HCT116 (cell line): ENCODE measurements around the gene ACTL10. TPM values are rescaled to one million over a fixed set of nuclear protein-coding genes. Genes with fewer than 3 reads are reported as not detected.

Source experiments
- ATAC-seq: fragments of 200-7000 bp; cut with Tn5 transposase; 2 replicates; pipeline ENCODE4 v1.9.1; 2020; ENCODE audit warnings: mild to moderate bottlenecking, moderate library complexity
- BruUV-seq: library from RNA; stranded (reverse); fragments of 400-500 nt; replicated peaks from 2 replicates; lab custom pipeline; 2021; lab: Mats Ljungman, UMichigan
- CTCF ChIA-PET: fragments of 300-600 bp; sonication (Branson Sonifier 250); formaldehyde crosslinking; loops from one replicate; lab custom pipeline; 2021; ENCODE audit warnings: antibody characterized with exemption; lab: Charles Lee
- POLR2A ChIA-PET: fragments of 300-600, 350-600 bp; sonication (Branson Sonifier 250); formaldehyde crosslinking; loops from one replicate; lab custom pipeline; 2021; ENCODE audit warnings: antibody characterized with exemption; lab: Charles Lee
- RAD21 ChIA-PET, 2 experiments: fragments of 300-600 bp; sonication (Branson Sonifier 250); formaldehyde crosslinking; loops; one replicate each; lab custom pipeline; 2023; ENCODE audit warnings: low total read pairs in 2 of 2; ENCODE audit not compliant: uncharacterized antibody in 2 of 2, unreplicated experiment in 2 of 2, low non-redundant PET in 1 of 2; lab: Charles Lee
- DNase-seq: peaks from one replicate; pipeline ENCODE4 v3.0.0-alpha.2; 2010; ENCODE audit warnings: low read depth, low spot score
- H2AFZ ChIP-seq: fragments of 200-600 bp; shearing (Covaris generic), sonication (generic); 2 replicates; pipeline ENCODE4 v1.6.1; 2017; ENCODE audit warnings: low read depth, mixed run types, mixed read lengths, antibody characterized with exemption, low read length; ENCODE audit not compliant: poor library complexity, severe bottlenecking
- H3K27ac ChIP-seq: 2 replicates; pipeline ENCODE4 v1.5.1; 2012; ENCODE audit warnings: low read depth, low read length
- H3K27me3 ChIP-seq: fragments of 200-600 bp; sonication (generic); 2 replicates; pipeline ENCODE4 v1.6.1; 2016; ENCODE audit warnings: mixed run types, low read length, mixed read lengths; ENCODE audit not compliant: insufficient read depth
- H3K36me3 ChIP-seq, 2 experiments: fragments of 200-500 bp in 1 of 2; fragments of 200-600 bp in 1 of 2; sonication (Bioruptor generic) in 1 of 2; sonication (generic) in 1 of 2; 2 replicates each; pipeline versions ENCODE4 v1.5.1 to v1.6.1; 2014 to 2016; ENCODE audit warnings: low read length in 2 of 2, inconsistent platforms in 1 of 2, mixed read lengths in 1 of 2, mixed run types in 1 of 2; ENCODE audit not compliant: insufficient read depth in 2 of 2, control insufficient read depth in 1 of 2
- H3K4me1 ChIP-seq, 2 experiments: fragments of 200-600 bp in 1 of 2; sonication (generic) in 1 of 2; 2 replicates each; pipeline versions ENCODE4 v1.5.1 to v1.6.1; 2012 to 2017; ENCODE audit warnings: low read length in 2 of 2, inconsistent platforms in 1 of 2, mild to moderate bottlenecking in 1 of 2, mixed read lengths in 1 of 2, mixed run types in 1 of 2, moderate library complexity in 1 of 2; ENCODE audit not compliant: insufficient read depth in 2 of 2, control insufficient read depth in 1 of 2
- H3K4me2 ChIP-seq: fragments of 200-600 bp; sonication (generic); 2 replicates; pipeline ENCODE4 v1.6.1; 2017; ENCODE audit warnings: mixed run types, low read length, mixed read lengths
- H3K4me3 ChIP-seq, 2 experiments: fragments of 200-600 bp in 1 of 2; sonication (generic) in 1 of 2; replicated peaks in 1 of 2; 2 replicates each; pipeline ENCODE4 v1.5.1; 2011 to 2016; ENCODE audit warnings: low read length in 2 of 2, control low read depth in 1 of 2, low read depth in 1 of 2, mild to moderate bottlenecking in 1 of 2, mixed read lengths in 1 of 2, mixed run types in 1 of 2
- H3K79me2 ChIP-seq: fragments of 200-600 bp; sonication (generic); 2 replicates; pipeline ENCODE4 v1.6.1; 2017; ENCODE audit warnings: mild to moderate bottlenecking, mixed run types, low read length, moderate library complexity, mixed read lengths; ENCODE audit not compliant: insufficient read depth
- H3K9ac ChIP-seq: fragments of 200-600 bp; sonication (generic); 2 replicates; pipeline ENCODE4 v1.6.1; 2016; ENCODE audit warnings: low read length, mixed read lengths
- H3K9me2 ChIP-seq: fragments of 200-600 bp; sonication (generic), shearing (Covaris generic); 2 replicates; pipeline ENCODE4 v1.6.1; 2017; ENCODE audit warnings: mixed run types, mild to moderate bottlenecking, moderate library complexity; ENCODE audit not compliant: insufficient read depth
- H3K9me3 ChIP-seq, 2 experiments: fragments of 200-500 bp in 1 of 2; fragments of 200-600 bp in 1 of 2; sonication (Bioruptor generic) in 1 of 2; sonication (generic) in 1 of 2; 2 replicates each; pipeline ENCODE4 v1.6.1; 2014 to 2017; ENCODE audit warnings: low read length in 2 of 2, mixed read lengths in 2 of 2, inconsistent platforms in 1 of 2, low read depth in 1 of 2, mild to moderate bottlenecking in 1 of 2, mixed run types in 1 of 2, moderate library complexity in 1 of 2; ENCODE audit not compliant: control insufficient read depth in 1 of 2, insufficient read depth in 1 of 2
- H4K20me1 ChIP-seq: fragments of 200-600 bp; sonication (generic), shearing (Covaris generic); 2 replicates; pipeline ENCODE4 v1.6.1; 2017; ENCODE audit warnings: mixed run types, mild to moderate bottlenecking, moderate library complexity; ENCODE audit not compliant: insufficient read depth
- CBX3 ChIP-seq: IDR thresholded peaks from 2 replicates; pipeline ENCODE4 v1.6.1; 2012; ENCODE audit warnings: low read depth
- CTCF ChIP-seq, 3 experiments: fragments of 200-600 bp in 1 of 3; sonication (generic) in 1 of 3; IDR thresholded peaks in 2 of 3; conservative IDR thresholded peaks in 1 of 3; 2 replicates each; pipeline ENCODE4 v1.5.1; 2012 to 2017; ENCODE audit warnings: low read depth in 2 of 3, low read length in 2 of 3, antibody characterized with exemption in 1 of 3, borderline replicate concordance in 1 of 3, control low read depth in 1 of 3, mild to moderate bottlenecking in 1 of 3, mixed read lengths in 1 of 3, mixed run types in 1 of 3, moderate library complexity in 1 of 3; ENCODE audit not compliant: insufficient read depth in 1 of 3
- EGR1 ChIP-seq: IDR thresholded peaks from 2 replicates; pipeline ENCODE4 v1.6.1; 2012; ENCODE audit warnings: low read depth
- JUND ChIP-seq: IDR thresholded peaks from 2 replicates; pipeline ENCODE4 v1.6.1; 2012
- MAX ChIP-seq: IDR thresholded peaks from 2 replicates; pipeline ENCODE4 v1.6.1; 2012
- SIN3A ChIP-seq: IDR thresholded peaks from 2 replicates; pipeline ENCODE4 v1.6.1; 2012; ENCODE audit warnings: low read depth
- SRF ChIP-seq: IDR thresholded peaks from 2 replicates; pipeline ENCODE4 v1.6.1; 2012; ENCODE audit warnings: low read depth
- ZFX ChIP-seq: fragments of 450-650 bp; IDR thresholded peaks from 2 replicates; pipeline ENCODE4 v1.6.1; 2017
- ZNF274 ChIP-seq: fragments of 200-500 bp; sonication (Bioruptor generic); IDR thresholded peaks from 2 replicates; pipeline ENCODE4 v1.6.1; 2014; ENCODE audit warnings: mild to moderate bottlenecking, low read depth, low read length, inconsistent platforms
- intact Hi-C: fragments of 100-400 bp; cut with micrococcal nuclease; formaldehyde crosslinking; loops from 2 replicates; pipeline ENCODE4 v1.10.0; 2022
- total RNA-seq: library from RNA; stranded (reverse); gene quantifications from one replicate; pipeline ENCODE4 v1.2.1, GENCODE V29; 2021; ENCODE audit not compliant: unreplicated experiment

The ACTL10 gene
- total RNA-seq, 1 experiment from 2014 or later: 0.22 TPM

GRCh38 chr20:33693289-33693688 lies 26.5 kb downstream of the ACTL10 start:
- Histone ChIP-seq H3K79me2 (no peaks in the 10 kb centered on the region), H3K9ac (no peak overlapping the region), H4K20me1 (no peaks in the 10 kb centered on the region), H3K27ac (no peak overlapping the region)
- RAD21 ChIA-PET: no interaction called here
- no peak for DNase-seq
- TF ChIP-seq JUND: no peak
- TF ChIP-seq MAX: no peak
- TF ChIP-seq CBX3: no peak
- TF ChIP-seq SIN3A: no peak
- TF ChIP-seq ZNF274: no peak
- no peak for TF ChIP-seq SRF
- no peak for TF ChIP-seq ZFX
- no peak for TF ChIP-seq EGR1
- no peak for TF ChIP-seq CTCF (IDR thresholded peaks at IDR 0.05 in 2 of 3, conservative IDR thresholded peaks at IDR 0.05 in 1 of 3; ENCODE audit: borderline replicate concordance in 1 of 3, insufficient read depth in 1 of 3, low read depth in 2 of 3, low read length in 2 of 3)
- TF ChIP-seq, all 23 proteins: peak for 0
- H3K9me2 ChIP-seq: no peaks in the 10 kb centered on the region
- POLR2A ChIA-PET: interaction anchor here (0.9 kb wide), 1 partner anchor 27 kb away, joined by 3 read pairs; the partner anchor contains the start of gene PXMP4
- no peak overlapping the region for H3K4me2 ChIP-seq
- no peak overlapping the region for H2AFZ ChIP-seq
- H3K9me3 ChIP-seq: no peaks in the 10 kb centered on the region
- no peak overlapping the region for H3K4me3 ChIP-seq
- intact Hi-C loops: no loop called here
- CTCF ChIA-PET: no interaction called here
- H3K27me3 ChIP-seq: no peaks in the 10 kb centered on the region
- no peaks in the 10 kb centered on the region for H3K36me3 ChIP-seq
- ATAC-seq: no peak
- peaks cover 2 to 6% of the 10 kb centered on the region in 2 experiments; a peak in 2 of 4 replicates for H3K4me1 ChIP-seq
- no TSS peak for BruUV-seq
